ENCODE data around the gene MTIF3.
"Not testable (repeated sequence)": the region's sequence is repeated elsewhere in the genome, so short reads cannot be mapped to it uniquely, and the experiment has no call there.

The MTIF3 gene

GRCh38 chr13:27411341-27411740, 39.0 kb downstream of the MTIF3 start:
- DNase-seq (ENCODE audit: low read depth in 2 of 2): no peak

- DNase-seq (ENCODE audit: low read depth in 2 of 2): no peak
Measured at GRCh38 chr13:27409013-27409412, 41.4 kb downstream of the MTIF3 start.

DNA sequence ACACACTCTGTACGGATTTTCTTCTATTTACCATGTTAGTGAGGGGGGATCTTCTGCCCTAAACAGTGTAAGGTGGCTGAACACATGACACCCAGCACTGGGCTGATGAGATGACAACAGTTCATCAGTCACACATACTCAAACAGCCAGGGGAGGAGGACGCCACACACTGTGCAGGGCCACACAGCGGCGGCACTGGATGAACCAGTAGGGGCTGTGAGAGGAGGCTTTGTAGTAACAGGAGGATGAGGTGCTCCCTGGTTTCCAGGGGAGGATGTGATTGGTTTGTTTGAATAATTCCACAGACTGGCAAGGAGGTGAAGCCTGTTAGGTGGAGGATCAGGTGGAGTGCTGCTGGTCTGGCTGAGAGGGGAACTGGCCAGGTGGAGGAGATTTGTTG, 42.3 kb downstream of the MTIF3 start:
- no peak for DNase-seq (ENCODE audit: low read depth in 2 of 2)

- DNase-seq (ENCODE audit: low read depth in 2 of 2): peak in 1 of 2 donors; percentile 33
Measured at GRCh38 chr13:27406178-27406939, 44.0 kb downstream of the MTIF3 start.

DNA sequence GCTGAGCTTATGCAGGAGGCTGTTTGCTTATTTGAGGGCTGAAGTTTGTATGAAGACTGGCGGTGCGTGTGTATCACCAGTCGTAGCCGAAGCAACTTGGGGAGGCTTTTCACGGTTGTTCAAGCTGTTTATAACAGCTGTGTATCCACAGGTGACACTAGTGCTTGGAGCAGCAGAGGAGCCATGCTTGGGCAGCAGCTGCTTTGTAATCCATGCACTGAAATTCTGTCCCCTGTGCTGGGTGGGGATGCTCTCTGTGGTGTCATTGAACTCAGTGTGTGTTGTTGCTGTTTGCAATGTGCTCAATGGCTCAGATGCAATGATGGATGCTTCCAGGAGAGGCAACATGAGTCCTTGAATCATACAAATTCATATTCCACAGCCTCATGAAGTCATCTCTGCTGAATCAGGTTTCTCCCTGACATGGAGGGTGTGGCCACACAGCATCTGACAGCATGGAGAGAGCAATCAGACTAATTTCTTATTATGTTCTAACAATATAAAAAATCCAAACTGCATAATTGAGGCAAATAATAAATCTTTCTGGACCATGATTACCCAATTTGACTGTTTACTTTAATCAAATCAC, 44.7 kb downstream of the MTIF3 start:
- no peak for DNase-seq (ENCODE audit: low read depth in 2 of 2)

- no peak for DNase-seq (ENCODE audit: low read depth in 2 of 2)
Measured at GRCh38 chr13:27404680-27405079, 45.7 kb downstream of the MTIF3 start.

- no peak for DNase-seq (ENCODE audit: low read depth in 2 of 2)
Measured at GRCh38 chr13:27403727-27404385, 46.5 kb downstream of the MTIF3 start.

DNA sequence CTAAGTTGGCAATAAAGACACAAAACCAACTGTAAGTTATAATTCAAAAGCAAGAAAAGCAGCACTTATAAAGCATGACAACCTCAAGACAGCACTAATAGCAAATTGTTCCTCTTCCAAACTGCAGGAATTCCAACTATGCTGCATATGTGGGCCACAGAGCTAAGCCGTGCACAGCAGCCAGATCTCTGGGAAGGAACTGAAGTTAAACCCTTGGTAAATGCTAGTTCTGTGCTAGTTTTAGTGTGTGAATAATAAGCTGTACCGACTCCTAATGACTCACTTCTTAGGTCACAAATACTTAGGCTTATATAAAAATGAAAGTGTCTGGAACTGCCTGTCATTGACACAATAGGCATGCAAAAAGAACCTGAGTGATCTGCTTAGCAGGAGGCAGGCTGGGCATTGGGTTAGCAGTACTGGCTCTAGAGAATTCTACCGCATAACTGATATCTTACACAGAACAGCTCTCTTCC, 47.1 kb downstream of the MTIF3 start:
- no peak for DNase-seq (ENCODE audit: low read depth in 2 of 2)

DNA sequence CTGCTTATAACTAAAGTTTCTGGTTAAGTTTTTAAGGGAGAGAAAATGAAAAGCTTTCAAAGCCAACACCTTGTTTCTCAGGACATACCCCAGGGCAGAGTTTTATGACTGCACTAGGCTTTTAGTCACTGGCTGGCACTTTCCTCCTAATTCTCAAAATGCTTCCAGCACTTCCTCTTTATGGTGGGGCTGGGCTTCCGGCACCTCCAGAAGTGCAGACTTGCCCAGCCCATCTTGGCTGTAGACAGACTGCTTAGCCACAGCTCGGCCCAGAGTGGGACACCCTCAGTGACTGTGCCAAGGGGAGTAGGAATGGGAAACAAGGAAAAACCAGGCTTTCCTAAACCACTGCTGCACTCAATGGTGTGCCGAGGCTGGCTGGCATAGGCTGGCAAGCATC, 49.2 kb downstream of the MTIF3 start:
- DNase-seq (ENCODE audit: low read depth in 2 of 2): no peak

DNA sequence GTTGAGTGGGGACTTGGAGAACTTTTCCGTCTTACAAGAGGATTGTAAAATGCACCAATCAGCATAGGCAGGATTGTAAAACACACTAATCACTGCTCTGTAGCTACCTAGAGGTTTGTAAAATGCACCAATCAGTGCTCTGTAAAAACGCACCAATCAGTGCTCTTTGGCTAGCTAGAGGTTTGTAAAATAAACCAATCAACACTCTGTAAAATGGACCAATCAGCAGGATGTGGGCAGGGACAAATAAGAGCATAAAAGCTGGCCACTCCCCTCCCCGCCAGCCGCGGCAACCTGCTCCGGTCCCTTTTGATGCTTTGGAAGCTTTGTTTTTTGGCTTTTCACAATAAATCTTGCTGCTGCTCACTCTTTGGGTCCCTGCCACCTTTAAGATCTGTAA, 50.0 kb downstream of the MTIF3 start:
- DNase-seq (ENCODE audit: low read depth in 2 of 2): not testable (repeated sequence)

GRCh38 chr13:27398360-27398759, 52.0 kb downstream of the MTIF3 start:
- no peak for DNase-seq (ENCODE audit: low read depth in 2 of 2)

DNA sequence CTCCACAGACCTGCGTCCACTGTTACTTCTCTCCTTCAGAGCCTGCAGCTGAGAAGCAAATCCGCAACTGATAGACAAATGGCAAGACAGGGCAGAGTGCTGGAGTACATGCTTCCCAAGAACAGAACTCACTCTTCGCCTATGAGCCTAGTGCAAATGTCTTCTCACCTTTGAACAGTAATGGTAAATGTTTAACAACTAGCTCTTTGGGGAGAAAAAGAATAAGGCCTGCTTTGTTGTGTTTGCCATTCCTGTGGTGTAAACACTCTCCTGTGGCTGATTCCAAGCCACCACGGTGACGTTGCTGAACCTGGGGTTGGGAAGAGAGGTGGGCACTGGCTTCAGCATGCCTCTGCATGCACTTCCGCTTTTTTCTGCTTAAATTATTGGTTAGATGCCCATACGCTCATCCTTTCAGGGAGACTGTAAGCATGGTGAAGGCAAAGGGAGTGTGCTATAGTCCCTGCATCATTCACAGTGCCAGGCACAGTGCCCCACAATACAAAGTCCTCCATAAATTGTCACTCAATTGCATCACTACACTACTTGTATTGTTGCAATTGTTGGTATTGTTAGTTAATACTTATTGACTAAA, 54.0 kb downstream of the MTIF3 start:
- DNase-seq (ENCODE audit: low read depth in 2 of 2): no peak

- no peak for DNase-seq (ENCODE audit: low read depth in 2 of 2)
Measured at GRCh38 chr13:27395007-27395510, 55.3 kb downstream of the MTIF3 start.

- no peak for DNase-seq (ENCODE audit: low read depth in 2 of 2)
Measured at GRCh38 chr13:27393101-27393500, 57.3 kb downstream of the MTIF3 start.

DNA sequence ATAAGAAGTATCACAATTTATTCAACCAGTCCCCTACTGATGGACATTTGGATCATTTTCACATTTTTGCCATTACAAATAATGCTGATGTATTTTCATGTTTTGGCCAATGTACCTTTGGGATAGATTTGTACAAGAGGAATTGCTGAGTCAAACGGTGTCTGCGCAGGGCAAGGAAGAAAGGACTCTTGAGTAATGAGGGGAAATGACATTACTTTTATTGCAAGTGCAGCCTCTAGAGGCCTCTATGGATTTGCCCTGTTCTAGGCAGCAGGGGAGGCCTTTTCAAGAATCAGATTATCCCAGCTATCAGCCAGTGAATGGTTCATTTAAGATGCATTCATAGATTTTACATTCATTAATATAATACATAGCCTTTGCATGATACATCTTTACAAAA, 58.9 kb downstream of the MTIF3 start:
- DNase-seq (ENCODE audit: low read depth in 2 of 2): no peak

DNA sequence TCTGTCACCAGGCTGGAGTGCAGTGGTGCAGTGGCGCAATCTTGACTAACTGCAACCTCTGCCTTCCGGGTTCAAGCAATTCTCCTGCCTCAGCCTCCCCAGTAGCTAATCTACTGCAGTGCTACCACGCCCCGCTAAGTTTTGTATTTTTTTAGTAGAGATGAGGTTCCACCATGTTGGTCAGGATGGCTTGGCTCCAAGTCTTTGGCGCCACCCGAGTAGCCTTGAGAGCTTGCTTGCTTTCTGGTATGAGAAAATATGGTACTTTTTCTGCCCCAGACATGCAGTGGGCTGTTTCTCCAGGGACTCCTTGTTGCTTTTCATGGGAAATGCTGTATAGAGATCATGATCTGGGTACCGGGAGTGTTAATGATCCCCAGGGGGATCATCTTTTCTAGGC, 60.5 kb downstream of the MTIF3 start:
- no peak for DNase-seq (ENCODE audit: low read depth in 2 of 2)

GRCh38 chr13:27388241-27388640, 62.1 kb downstream of the MTIF3 start:
- no peak for DNase-seq (ENCODE audit: low read depth in 2 of 2)

Data from stimulated activated CD8-positive, alpha-beta memory T cell treated with anti-CD3 and anti-CD28 coated beads, Interleukin-2, amount 100 ng/mL, for 1 hour (primary cell).